MCF 10A (cell line): ENCODE measurements around the gene RNF111. TPM values are rescaled to one million over a fixed set of nuclear protein-coding genes. Genes with fewer than 3 reads are reported as not detected.

Experiments
- BruUV-seq: library from RNA; stranded (reverse); fragments of 400-500 nt; replicated peaks from 2 replicates; lab custom pipeline; 2021; lab: Mats Ljungman, UMichigan
- CTCF ChIA-PET: fragments of 300-600 bp; sonication (Branson Sonifier 250); formaldehyde crosslinking; extraction: SDS; loops from one replicate; lab custom pipeline; 2021; ENCODE audit warnings: antibody characterized with exemption, inconsistent platforms; lab: Yijun Ruan, JAX
- POLR2A ChIA-PET: fragments of 300-600, 350-650 bp; sonication (Branson Sonifier 250); formaldehyde crosslinking; extraction: SDS; loops from one replicate; lab custom pipeline; 2020; ENCODE audit warnings: antibody characterized with exemption, inconsistent platforms; lab: Yijun Ruan, JAX
- DNase-seq: peaks from one replicate; pipeline ENCODE4 v3.0.0-alpha.2; 2018; ENCODE audit not compliant: unreplicated experiment
- H3K27ac Mint-ChIP-seq: one replicate; pipeline ENCODE4 v1.8.0; 2022; ENCODE audit warnings: mild to moderate bottlenecking, low read depth, mixed read lengths; ENCODE audit not compliant: unreplicated experiment
- H3K27me3 Mint-ChIP-seq: one replicate; pipeline ENCODE4 v1.8.0; 2022; ENCODE audit warnings: mixed read lengths; ENCODE audit not compliant: insufficient read depth, unreplicated experiment
- H3K36me3 Mint-ChIP-seq: one replicate; pipeline ENCODE4 v1.8.0; 2022; ENCODE audit warnings: mild to moderate bottlenecking, moderate library complexity, mixed read lengths; ENCODE audit not compliant: insufficient read depth, unreplicated experiment
- H3K4me1 Mint-ChIP-seq: one replicate; pipeline ENCODE4 v1.8.0; 2022; ENCODE audit warnings: mixed read lengths; ENCODE audit not compliant: insufficient read depth, unreplicated experiment
- H3K4me3 Mint-ChIP-seq: one replicate; pipeline ENCODE4 v1.8.0; 2022; ENCODE audit warnings: mild to moderate bottlenecking, moderate library complexity, mixed read lengths; ENCODE audit not compliant: unreplicated experiment
- H3K9me3 Mint-ChIP-seq: one replicate; pipeline ENCODE4 v1.8.0; 2022; ENCODE audit warnings: mixed read lengths; ENCODE audit not compliant: unreplicated experiment
- CTCF ChIP-seq: fragments of 200-600 bp; IDR thresholded peaks from one replicate; pipeline ENCODE4 v1.8.0; 2022; ENCODE audit warnings: antibody characterized with exemption, mild to moderate bottlenecking; ENCODE audit not compliant: unreplicated experiment
- intact Hi-C: fragments of 100-400 bp; cut with micrococcal nuclease; formaldehyde crosslinking; loops from 2 replicates; pipeline ENCODE4 v1.14.1; 2022
- total RNA-seq: library from RNA; stranded (reverse); gene quantifications from 2 replicates; pipeline ENCODE4 v1.2.3, GENCODE V29; 2022

The RNF111 gene
- total RNA-seq, 1 experiment from 2014 or later = 29.2 TPM

DNA sequence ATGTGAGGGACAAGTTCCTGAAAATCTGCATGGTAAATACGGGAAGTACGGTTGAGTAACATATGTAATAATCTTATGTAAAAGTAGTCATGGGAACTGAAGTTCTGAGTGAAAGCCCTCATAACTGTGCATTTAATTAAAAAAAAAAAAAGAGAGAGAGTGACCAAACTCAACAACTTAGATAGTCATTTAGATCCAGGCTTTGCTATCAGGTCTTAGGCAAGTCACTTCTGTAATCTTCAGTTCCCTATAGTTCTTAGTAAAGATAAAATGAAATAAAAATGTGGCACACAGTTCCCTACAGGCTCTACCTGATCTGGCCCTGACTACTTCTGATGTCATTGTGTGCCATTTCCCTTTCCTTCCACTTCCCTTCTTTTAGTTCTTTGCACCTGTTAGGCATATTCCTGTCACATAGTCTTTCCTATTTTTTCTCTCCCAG lies 15.0 kb downstream of the RNF111 start:
- ChIA-PET CTCF (interaction anchor here (1.0 kb wide), 1 partner anchor 505 kb away, joined by 3 read pairs; no protein-coding TSS in a partner anchor), POLR2A (interaction anchor here (0.6 to 2.8 kb wide), 2 partner anchors 14 to 1399 kb away, joined by 3 to 8 read pairs; no protein-coding TSS in a partner anchor)
- no peaks in the 10 kb centered on the region for H3K9me3 Mint-ChIP-seq
- intact Hi-C loops = no loop called here
- no TSS peak for BruUV-seq
- DNase-seq = no peak
- no peaks in the 10 kb centered on the region for H3K27me3 Mint-ChIP-seq
- no peak overlapping the region for H3K27ac Mint-ChIP-seq
- H3K4me3 Mint-ChIP-seq = no peak overlapping the region
- TF ChIP-seq CTCF = no peak
- peaks cover 16% of the 10 kb centered on the region for H3K36me3 Mint-ChIP-seq
- peaks cover 12% of the 10 kb centered on the region for H3K4me1 Mint-ChIP-seq

- H3K27ac Mint-ChIP-seq = peak overlapping the region; percentile 53
- BruUV-seq = no TSS peak
- ChIA-PET CTCF (interaction anchor here (0.5 to 0.6 kb wide), 2 partner anchors 379 to 496 kb away, joined by 3 to 4 read pairs; no protein-coding TSS in a partner anchor), POLR2A (interaction anchor here (0.7 kb wide), 1 partner anchor 17 kb away, joined by 4 read pairs; no protein-coding TSS in a partner anchor)
- no peaks in the 10 kb centered on the region for H3K9me3 Mint-ChIP-seq
- H3K36me3 Mint-ChIP-seq = peaks cover 13% of the 10 kb centered on the region
- TF ChIP-seq CTCF = no peak
- H3K27me3 Mint-ChIP-seq = no peaks in the 10 kb centered on the region
- no peak for DNase-seq
- peaks cover 12% of the 10 kb centered on the region for H3K4me1 Mint-ChIP-seq
- H3K4me3 Mint-ChIP-seq = no peak overlapping the region
- intact Hi-C loops = no loop called here
Measured at GRCh38 chr15:59005579-59005978, 18.1 kb downstream of the RNF111 start.

GRCh38 chr15:59008086-59008485 lies 20.6 kb downstream of the RNF111 start:
- DNase-seq = no peak
- ChIA-PET CTCF (interaction anchor here (0.8 to 1.0 kb wide), 2 partner anchors 22 to 51 kb away, joined by 3 to 4 read pairs; no protein-coding TSS in a partner anchor), POLR2A (interaction anchor here (1.2 kb wide), 1 partner anchor 21 kb away, joined by 4 read pairs; the partner anchor contains the start of gene RNF111)

More at GRCh38 chr15:59008086-59008485, 20.6 kb downstream of the RNF111 start:
- no peak for TF ChIP-seq CTCF
- Mint-ChIP-seq H3K27ac (no peak overlapping the region), H3K27me3 (no peaks in the 10 kb centered on the region), H3K4me3 (no peak overlapping the region), H3K4me1 (no peaks in the 10 kb centered on the region), H3K9me3 (no peaks in the 10 kb centered on the region), H3K36me3 (peaks cover 13% of the 10 kb centered on the region)
- intact Hi-C loops = no loop called here
- no TSS peak for BruUV-seq
